NOMO-1 (cell line): ENCODE measurements around the gene HDAC4.
"Not testable (repeated sequence)": the region's sequence is repeated elsewhere in the genome, so short reads cannot be mapped to it uniquely, and the experiment has no call there.

Experiments used
- DNase-seq, 2 experiments: peaks; one replicate each; lab custom pipeline; 2025; ENCODE audit not compliant: unreplicated experiment in 2 of 2; lab: John Stamatoyannopoulos, UW

HDAC4 gene

DNA sequence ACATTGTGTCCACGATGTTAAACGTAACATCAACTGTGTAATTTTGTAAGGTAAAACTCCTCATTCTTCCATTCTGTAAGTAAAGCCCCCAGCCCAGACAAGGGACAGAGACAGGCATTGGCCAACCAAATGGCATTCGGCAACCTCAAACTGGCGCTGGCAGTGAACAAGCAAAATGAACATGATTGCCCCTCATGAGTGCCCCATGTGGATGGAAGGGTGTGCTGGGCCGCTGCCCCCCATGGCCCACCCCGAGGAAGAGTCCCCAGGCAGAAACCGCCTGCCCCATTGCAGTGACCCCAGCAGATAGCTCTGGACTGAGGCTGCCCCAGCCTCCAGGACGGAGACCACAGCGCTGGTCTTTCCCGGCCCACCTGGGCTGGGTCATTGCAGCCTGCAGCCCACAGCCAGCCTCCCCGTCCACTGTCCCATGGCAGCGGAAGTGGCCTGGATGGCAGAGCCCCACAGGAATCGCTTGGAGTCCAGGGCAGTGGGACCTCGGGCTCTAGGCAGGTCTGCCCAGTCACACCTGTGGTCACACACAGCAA, 220.2 kb downstream of the HDAC4 start:
- DNase-seq: no peak

- no peak for DNase-seq
Measured at GRCh38 chr2:239179851-239180371, 220.9 kb downstream of the HDAC4 start.

DNA sequence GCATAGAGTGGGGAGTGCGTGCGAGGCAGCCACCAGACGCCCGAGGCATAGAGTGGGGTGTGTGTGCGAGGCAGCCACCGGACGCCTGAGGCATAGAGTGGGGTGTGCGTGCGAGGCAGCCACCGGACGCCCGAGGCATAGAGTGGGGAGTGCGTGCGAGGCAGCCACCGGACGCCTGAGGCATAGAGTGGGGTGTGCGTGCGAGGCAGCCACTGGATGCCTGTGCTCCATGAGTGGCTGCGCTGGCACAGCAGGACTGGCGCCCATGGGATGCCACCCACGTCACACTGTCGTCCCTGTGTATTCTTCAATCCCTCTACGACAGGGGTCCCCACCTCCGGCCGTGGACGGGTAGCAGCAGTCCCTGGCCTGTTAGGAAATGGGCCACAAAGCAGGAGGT, 221.9 kb downstream of the HDAC4 start:
- DNase-seq: no peak

GRCh38 chr2:239178484-239178883, 222.3 kb downstream of the HDAC4 start:
- no peak for DNase-seq

DNA sequence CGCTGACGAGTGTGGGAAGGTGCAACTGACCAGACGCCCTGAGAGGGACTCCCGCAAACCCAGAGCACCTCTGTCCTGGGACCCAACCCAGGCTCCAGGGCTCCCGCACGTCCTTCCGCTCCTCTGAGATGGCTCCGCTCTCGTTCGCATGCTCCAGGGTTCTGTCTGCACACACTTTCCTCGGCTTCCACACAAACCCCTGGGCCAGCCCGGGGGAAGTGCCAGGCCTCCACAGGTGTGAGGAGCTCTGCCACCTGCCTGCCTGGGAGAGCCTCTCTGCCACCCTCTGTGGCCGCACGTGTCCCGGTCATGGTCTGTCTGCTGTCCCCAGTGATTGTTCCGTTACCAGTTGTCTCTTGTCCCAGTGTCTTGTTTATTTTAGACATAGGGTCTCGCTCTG, 222.9 kb downstream of the HDAC4 start:
- DNase-seq: no peak

- no peak for DNase-seq
Measured at GRCh38 chr2:239177325-239177724, 223.5 kb downstream of the HDAC4 start.

DNA sequence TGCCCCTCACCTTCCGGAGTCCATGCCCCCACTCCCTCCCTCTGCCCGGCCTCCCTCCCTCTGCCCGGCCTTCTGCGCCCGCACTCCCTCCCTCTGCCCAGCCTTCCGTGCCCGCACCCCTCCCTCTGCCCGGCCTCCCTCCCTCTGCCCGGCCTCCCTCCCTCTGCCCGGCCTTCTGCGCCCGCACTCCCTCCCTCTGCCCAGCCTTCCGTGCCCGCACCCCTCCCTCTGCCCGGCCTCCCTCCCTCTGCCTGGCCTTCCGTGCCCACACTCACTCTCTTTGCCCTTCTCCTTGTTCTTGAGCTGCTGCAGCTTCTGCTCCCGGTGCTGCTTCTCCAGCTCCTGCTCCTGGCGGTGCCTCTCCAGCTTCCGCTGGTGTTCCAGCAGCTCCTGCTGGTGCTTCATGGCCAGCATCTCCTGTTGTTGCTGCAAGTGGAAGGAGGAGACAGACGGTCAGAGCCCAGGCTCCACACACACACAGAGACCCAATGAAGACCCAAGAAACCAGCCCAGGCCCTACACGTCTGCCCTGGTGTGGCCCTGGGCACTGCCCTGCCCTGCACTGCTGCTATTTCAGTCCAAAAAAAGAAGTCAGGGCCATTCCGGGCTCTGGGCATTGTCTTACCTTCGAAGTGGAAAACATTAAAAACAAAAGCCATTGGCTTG, 224.5 kb downstream of the HDAC4 start:
- not testable (repeated sequence) for DNase-seq

- no peak for DNase-seq
Measured at GRCh38 chr2:239175181-239175580, 225.6 kb downstream of the HDAC4 start.

GRCh38 chr2:239173301-239173700, 227.5 kb downstream of the HDAC4 start:
- no peak for DNase-seq

DNA sequence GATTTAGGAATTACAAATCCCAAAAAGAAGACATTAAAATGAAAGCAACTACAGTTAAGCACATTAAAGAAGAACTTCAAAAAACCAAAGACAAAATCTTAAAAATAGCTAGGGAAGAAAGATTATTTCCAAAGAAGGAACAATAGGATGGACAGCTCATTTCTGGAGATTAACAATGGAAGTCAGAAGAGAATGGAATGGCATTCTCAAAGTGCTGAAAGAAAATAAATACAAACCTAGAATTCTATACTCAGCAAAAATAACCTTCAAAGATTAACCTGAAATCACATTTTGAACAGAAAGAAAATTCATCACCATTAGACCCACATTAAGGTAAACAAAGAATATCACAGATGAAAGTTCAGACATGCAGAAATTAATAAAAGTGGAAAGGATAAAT, 229.2 kb downstream of the HDAC4 start:
- DNase-seq: no peak

DNA sequence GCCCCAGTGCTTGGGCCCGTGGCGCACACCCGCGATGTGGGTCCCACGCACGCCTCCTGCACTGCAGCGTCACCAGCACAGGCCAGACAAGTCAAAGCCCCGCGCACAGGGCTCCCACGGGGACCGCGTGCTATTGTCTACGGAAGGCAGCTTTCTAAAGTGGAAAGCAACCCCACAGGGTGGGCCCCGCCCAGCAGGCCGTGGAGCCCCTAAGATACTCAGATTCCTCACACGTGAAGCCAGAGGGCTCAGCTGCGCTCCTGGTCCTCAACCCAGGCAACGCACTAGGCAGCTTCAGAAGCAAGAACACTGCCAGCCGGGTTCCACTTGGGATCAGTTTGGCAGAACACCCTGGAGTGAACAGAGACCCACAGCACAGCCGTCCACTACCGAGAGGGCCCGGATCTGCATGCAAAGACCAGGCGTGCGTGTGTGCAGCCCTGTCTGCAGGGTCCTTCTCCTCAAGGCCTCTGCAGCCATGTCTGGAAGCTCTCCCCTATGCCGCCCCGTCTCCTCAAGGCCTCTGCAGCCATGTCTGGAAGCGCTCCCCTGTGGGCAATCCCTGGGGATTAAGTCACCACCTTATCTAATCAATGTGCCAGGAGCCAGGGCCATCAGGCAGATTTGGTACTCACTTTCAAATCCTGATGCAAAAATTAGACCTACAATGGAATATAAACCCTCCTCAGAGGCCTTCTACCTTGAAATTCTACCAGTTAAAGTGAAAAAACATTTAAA, 231.3 kb downstream of the HDAC4 start:
- DNase-seq: no peak

DNA sequence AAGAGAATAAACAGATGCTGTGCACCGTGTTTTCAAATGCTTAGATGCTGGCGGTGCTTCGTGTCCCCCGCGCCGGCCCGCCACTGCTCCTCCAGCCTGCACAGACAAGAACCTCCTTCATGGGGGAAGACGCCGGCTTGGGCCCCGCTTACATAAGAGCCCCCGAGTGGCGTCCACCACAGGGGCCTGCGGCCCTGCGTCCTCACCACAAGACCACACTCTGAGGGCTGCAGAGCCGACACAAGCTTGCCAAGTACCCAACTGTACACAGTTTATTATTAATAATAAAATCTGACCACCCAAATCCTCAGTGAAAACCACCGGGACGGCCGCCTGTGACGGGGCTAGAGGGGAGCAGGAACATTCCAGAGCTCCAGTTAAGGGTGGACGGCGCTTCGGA, 232.2 kb downstream of the HDAC4 start:
- DNase-seq: no peak

DNA sequence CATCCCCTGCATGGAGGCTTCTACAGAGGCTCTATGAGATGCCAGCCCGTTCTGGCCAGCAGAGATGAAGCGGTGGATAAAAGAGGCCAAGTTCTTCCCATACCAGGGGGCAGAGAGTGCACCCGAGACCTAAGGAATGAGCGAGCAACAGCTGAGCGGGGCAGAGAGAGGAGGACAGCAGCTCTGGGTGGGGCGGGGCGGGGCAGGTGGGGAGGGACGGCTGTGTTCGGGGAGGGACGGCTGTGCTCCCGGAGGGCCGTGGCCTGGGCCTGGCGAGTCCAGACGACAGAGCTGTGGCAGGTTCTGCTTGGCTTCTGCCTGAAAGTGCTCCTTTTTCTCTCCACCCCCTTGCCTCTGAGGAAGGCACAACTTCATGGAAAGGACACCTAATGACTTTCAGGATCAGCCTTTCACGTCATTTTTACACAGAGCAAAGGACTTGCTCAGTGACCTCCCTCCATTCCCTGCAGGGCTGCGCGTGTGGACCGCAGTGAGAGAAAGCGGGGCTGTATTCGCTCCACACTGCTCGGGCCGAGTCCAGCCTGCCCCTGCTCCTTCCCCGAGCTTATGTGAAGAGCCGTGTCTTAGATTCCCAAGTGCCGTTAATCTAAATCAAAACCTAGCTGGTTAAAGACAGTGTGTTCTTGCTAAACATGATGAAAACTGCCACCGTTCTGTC, 232.9 kb downstream of the HDAC4 start:
- DNase-seq: no peak

GRCh38 chr2:239167011-239167673, 233.7 kb downstream of the HDAC4 start:
- no peak for DNase-seq

DNA sequence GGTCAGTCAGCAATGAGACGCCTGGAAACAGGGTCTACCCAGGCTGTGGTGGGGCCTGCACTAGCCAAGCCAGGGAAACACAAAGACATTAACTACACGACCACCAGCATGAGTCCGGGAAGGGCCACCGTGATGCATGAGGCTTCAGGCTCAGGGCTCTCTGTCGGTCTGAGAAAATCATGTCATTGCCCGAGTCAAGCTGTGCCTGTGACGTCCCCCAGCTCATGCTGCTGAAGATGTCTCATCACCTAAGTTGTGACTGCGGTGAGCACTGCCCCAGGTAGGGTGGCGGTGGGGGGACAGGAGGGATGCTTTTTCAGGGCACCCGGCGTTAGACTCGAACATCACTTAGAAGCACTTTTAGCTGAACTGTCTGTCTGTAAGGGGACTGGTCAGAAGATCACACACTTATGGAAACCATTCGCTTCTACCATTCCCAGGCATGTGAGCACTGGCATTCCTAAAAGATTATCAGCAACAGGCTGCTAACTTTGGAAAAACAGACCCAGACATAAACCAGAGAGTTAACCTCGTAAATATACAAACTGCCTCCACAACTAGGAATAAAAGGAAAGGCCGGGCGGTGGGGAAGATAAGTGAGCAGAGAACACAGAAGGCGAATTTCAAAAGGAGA, 234.5 kb downstream of the HDAC4 start:
- no peak for DNase-seq

DNA sequence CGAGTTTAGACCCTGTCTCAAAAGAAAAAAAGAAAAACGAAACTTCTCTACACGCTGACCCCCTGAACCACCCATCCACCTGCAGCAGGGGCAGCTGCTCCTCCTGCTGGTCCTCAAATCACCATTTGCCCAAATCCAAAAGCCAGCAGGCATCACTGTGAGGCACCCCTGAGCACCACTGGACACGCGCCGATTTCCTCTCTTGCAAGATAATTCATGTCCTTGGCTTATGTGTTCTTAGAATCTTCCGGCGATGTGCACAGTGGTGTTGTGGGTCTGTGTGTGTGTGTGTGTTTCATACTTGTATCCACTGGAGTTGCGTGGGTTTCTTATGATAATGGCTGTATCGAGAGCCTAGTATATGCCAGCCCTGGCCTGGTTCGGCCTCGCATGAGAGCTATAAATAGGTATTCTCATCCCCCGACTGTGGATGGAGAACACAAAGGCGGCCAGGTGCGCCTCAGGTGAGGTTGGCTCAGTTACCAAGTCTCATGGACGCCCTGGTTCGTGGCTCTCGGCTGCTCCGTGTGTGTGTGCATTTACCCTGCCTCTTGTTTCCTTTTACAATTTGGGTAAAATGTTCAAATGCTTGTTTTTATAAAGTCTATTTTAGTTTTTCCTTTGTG, 235.5 kb downstream of the HDAC4 start:
- no peak for DNase-seq

DNA sequence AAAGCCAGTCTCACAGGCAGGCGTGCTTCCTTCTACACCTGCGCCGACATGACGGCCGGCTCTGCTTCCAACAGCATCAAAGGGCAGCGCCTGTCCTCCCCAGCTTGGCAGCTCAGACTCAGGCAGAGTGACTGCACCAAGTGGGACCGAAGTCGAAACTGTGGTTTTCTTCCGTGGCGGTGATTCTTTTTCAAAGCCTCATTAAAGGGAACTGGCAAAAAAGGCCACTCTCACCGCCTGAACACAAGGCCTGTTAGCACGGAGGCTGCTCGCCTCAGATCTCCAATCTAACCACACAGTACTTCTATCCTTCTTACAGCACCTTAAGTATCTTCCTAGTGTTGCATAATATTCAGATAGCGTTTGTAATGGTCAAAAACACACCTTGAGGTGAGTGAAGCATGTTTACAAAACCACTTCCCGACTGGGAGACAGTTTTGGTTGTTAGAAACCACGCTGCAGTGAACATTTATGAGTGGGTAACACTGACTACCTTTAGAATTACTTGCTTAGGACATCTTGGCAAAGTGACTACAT, 236.4 kb downstream of the HDAC4 start:
- no peak for DNase-seq

GRCh38 chr2:239163688-239164334, 237.0 kb downstream of the HDAC4 start:
- no peak for DNase-seq

- DNase-seq: no peak
Measured at GRCh38 chr2:239162976-239163687, 237.7 kb downstream of the HDAC4 start.
